ENCODE measurements around the gene RHOU.

DNA sequence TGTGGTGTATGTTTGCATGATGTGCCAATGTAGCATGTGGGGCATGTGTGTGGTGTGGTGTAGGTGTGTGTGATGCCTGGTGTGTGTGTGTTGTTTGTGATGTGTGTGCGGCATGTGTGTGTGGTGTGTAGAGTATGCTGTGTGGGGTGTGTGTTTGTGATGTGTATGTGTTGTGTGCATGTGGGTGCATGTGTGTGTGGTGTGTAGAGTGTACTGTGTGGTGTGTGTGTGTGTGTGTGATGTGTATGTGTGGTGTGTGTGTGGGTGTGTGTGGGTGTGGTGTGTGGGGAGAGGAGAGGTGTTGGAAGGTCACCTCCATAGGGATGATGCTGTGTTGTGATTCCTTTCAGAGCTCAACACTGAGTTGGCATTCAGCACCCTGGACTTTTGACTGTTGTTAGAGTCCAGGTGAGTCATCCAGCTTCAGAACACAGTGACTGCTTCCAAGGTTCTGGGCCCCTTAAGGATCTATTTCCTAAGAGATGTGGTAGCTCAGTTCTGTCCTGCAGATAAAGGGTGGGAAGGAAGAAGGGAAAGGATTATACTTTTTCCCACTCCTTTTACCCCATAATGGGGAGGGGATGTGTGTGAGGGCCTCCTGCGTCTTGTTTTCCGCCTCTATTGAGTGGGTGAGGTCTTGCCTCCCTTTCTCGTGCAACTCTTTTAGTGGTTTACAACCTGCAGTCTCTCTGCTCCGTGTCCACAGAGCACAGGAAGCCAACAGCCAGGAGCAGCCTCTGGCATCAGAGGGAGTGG, 47.6 kb downstream of the RHOU start:
- TF ChIP-seq CTCF (IDR thresholded peaks at IDR 0.05; ENCODE audit: poor library complexity, severe bottlenecking) (no peak), SMC3 (conservative IDR thresholded peaks at IDR 0.05; ENCODE audit: poor library complexity) (no peak), EP300 (conservative IDR thresholded peaks at IDR 0.05; ENCODE audit: poor library complexity, severe bottlenecking) (no peak), TAF1 (IDR thresholded peaks at IDR 0.05; ENCODE audit: low read depth) (no peak), POLR2AphosphoS5 (IDR thresholded peaks at IDR 0.05) (no peak), EZH2 (IDR thresholded peaks at IDR 0.05; ENCODE audit: borderline replicate concordance, insufficient read depth, low read length, poor library complexity, severe bottlenecking) (no peak), MXI1 (conservative IDR thresholded peaks at IDR 0.05; ENCODE audit: poor library complexity, severe bottlenecking) (no peak), RAD21 (conservative IDR thresholded peaks at IDR 0.05) (no peak)

All from neural cell (in vitro differentiated cells).